Adipose tissue (tissue), 3 donors: ENCODE data around the gene CHST2. TPM values are rescaled to one million over a fixed set of nuclear protein-coding genes. Genes with fewer than 3 reads are reported as not detected.

Experiments
- H3K27ac ChIP-seq: one replicate; pipeline ENCODE4 v1.5.1; 2013; ENCODE audit warnings: low read depth, low read length
- WGBS, 3 donors: extraction: QIAGEN DNeasy Blood & Tissue Kit; methylation state at CpG; one replicate each; pipeline ENCODE4 v1.1.7; 2013; 5-methylcytosine and 5-hydroxymethylcytosine counted together
- polyA plus RNA-seq, 3 donors: library from polyadenylated mRNA; stranded (reverse); fragments of 200-250 nt; gene quantifications; one replicate each; pipeline ENCODE4 v1.2.3, GENCODE V29; 2013
- donor health status: healthy with polysubstance abuse.
- donor health status: Bipolar disorder and iron deficiency.
- donor health status: healthy.

The CHST2 gene
- polyA plus RNA-seq, 3 donors, result 0.94 to 11.6 (median 4.6) TPM

GRCh38 chr3:143092191-143092590, 27.4 kb upstream of the CHST2 start:
- 55 to 81% (median 79%) methylated on average over 1 of the region's 1 CpG for WGBS, 3 donors
- H3K27ac ChIP-seq, result no peak overlapping the region

GRCh38 chr3:143095813-143096212, 23.8 kb upstream of the CHST2 start:
- H3K27ac ChIP-seq, result no peak overlapping the region
- 89 to 95% (median 91%) methylated on average over 2 of the region's 2 CpGs for WGBS, 3 donors

GRCh38 chr3:143098032-143098764, 21.4 kb upstream of the CHST2 start:
- WGBS, 3 donors, result 69 to 95% (median 95%) methylated on average over 5 of the region's 5 CpGs

GRCh38 chr3:143099210-143099609, 20.4 kb upstream of the CHST2 start:
- no peak overlapping the region for H3K27ac ChIP-seq
- WGBS, 3 donors, result 54 to 75% (median 72%) methylated on average over 3 of the region's 3 CpGs

More at GRCh38 chr3:143098032-143098764, 21.4 kb upstream of the CHST2 start:
- no peak overlapping the region for H3K27ac ChIP-seq

GRCh38 chr3:143099690-143100089, 19.9 kb upstream of the CHST2 start:
- 60 to 78% (median 73%) methylated on average over 2 of the region's 2 CpGs for WGBS, 3 donors
- H3K27ac ChIP-seq, result no peak overlapping the region

- H3K27ac ChIP-seq, result no peak overlapping the region
- 82 to 92% (median 89%) methylated on average over 6 of the region's 6 CpGs for WGBS, 3 donors
These were observed 19.1 kb upstream of the CHST2 start for GRCh38 chr3:143100451-143100850.

- 77 to 92% (median 91%) methylated on average over 7 of the region's 7 CpGs for WGBS, 3 donors
These were observed 17.7 kb upstream of the CHST2 start for GRCh38 chr3:143101792-143102381.

GRCh38 chr3:143103652-143104051, 15.9 kb upstream of the CHST2 start:
- WGBS, 3 donors, result 73 to 91% (median 75%) methylated on average over 2 of the region's 2 CpGs
- no peak overlapping the region for H3K27ac ChIP-seq

More at GRCh38 chr3:143101792-143102381, 17.7 kb upstream of the CHST2 start:
- no peak overlapping the region for H3K27ac ChIP-seq

- H3K27ac ChIP-seq, result no peak overlapping the region
- 69 to 83% (median 82%) methylated on average over 5 of the region's 5 CpGs for WGBS, 3 donors
These were observed 14.4 kb upstream of the CHST2 start for GRCh38 chr3:143105170-143105569.

- no peak overlapping the region for H3K27ac ChIP-seq
- 81 to 87% (median 83%) methylated on average over 5 of the region's 5 CpGs for whole genome bisulfite sequencing, 3 donors
These were observed 9.7 kb upstream of the CHST2 start for GRCh38 chr3:143109861-143110260.

- WGBS, 3 donors, result 83 to 89% (median 88%) methylated on average over 5 of the region's 5 CpGs
These were observed 9.2 kb upstream of the CHST2 start for GRCh38 chr3:143110371-143110770.

GRCh38 chr3:143118630-143119008, 952 bp upstream of the CHST2 start:
- 33 to 54% (median 54%) methylated on average over 13 of the region's 13 CpGs for WGBS, 3 donors
- no peak overlapping the region for H3K27ac ChIP-seq

More at GRCh38 chr3:143110371-143110770, 9.2 kb upstream of the CHST2 start:
- no peak overlapping the region for H3K27ac ChIP-seq

- H3K27ac ChIP-seq, result no peak overlapping the region
- 1% methylated on average over 66 to 85 of the region's 85 CpGs for WGBS, 3 donors
These were observed 574 bp downstream of the CHST2 start for GRCh38 chr3:143119974-143120715.

GRCh38 chr3:143120716-143121240, 1.2 kb downstream of the CHST2 start:
- WGBS, 3 donors, result 1 to 2% (median 1%) methylated on average over 48 to 60 of the region's 60 CpGs
- H3K27ac ChIP-seq, result no peak overlapping the region

GRCh38 chr3:143121241-143122088, 1.9 kb downstream of the CHST2 start:
- 62 to 66% (median 64%) methylated on average over 78 to 79 of the region's 79 CpGs for WGBS, 3 donors
- H3K27ac ChIP-seq, result no peak overlapping the region

- 94 to 96% (median 96%) methylated on average over 16 of the region's 16 CpGs for WGBS, 3 donors
- H3K27ac ChIP-seq, result no peak overlapping the region
These were observed 2.5 kb downstream of the CHST2 start for GRCh38 chr3:143122089-143122430.

- 46 to 64% (median 61%) methylated on average over 4 of the region's 4 CpGs for WGBS, 3 donors
- H3K27ac ChIP-seq, result no peak overlapping the region
These were observed 3.2 kb downstream of the CHST2 start for GRCh38 chr3:143122608-143123352.
